ENCODE measurements around the gene ZNF888.
"Not testable (repeated sequence)": the region's sequence is repeated elsewhere in the genome, so short reads cannot be mapped to it uniquely, and the experiment has no call there.

- not testable (repeated sequence) for TF ChIP-seq EHMT2 (IDR thresholded peaks at IDR 0.05; ENCODE audit: low read depth); ESRRA (IDR thresholded peaks at IDR 0.05; ENCODE audit: borderline replicate concordance, low read length); RFX5 (IDR thresholded peaks at IDR 0.05); SREBF2 (IDR thresholded peaks at IDR 0.05); CTCF (IDR thresholded peaks at IDR 0.05); TP53 (CRISPR knock-in tag; IDR thresholded peaks at IDR 0.05)
- TF ChIP-seq, protein P1, sequence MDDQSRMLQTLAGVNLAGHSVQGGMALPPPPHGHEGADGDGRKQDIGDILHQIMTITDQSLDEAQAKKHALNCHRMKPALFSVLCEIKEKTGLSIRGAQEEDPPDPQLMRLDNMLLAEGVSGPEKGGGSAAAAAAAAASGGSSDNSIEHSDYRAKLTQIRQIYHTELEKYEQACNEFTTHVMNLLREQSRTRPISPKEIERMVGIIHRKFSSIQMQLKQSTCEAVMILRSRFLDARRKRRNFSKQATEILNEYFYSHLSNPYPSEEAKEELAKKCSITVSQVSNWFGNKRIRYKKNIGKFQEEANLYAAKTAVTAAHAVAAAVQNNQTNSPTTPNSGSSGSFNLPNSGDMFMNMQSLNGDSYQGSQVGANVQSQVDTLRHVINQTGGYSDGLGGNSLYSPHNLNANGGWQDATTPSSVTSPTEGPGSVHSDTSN (IDR thresholded peaks at IDR 0.05), result not testable (repeated sequence)
These were observed 18.3 kb upstream of the ZNF888 start for GRCh38 chr19:52941523-52941922.
